Naive B cell (primary cell): ENCODE measurements around the gene TF. TPM values are rescaled to one million over a fixed set of nuclear protein-coding genes. Genes with fewer than 3 reads are reported as not detected.
A peak's percentile ranks its signal among the peaks of the same experiment; 100 is the strongest.

ENCODE experiments used
- ATAC-seq, 2 donors: fragments of 150-1000 bp; cut with Tn5 transposase; 2 replicates each; pipeline ENCODE4 v1.10.0; 2021; ENCODE audit warnings: low read depth in 2 of 2, mild to moderate bottlenecking in 2 of 2, moderate library complexity in 2 of 2
- DNase-seq: peaks from one replicate; pipeline ENCODE4 v3.0.0; 2022
- H3K27ac Mint-ChIP-seq, 6 donors: one replicate each; pipeline ENCODE4 v1.8.0; 2020 to 2022; ENCODE audit warnings: mild to moderate bottlenecking in 6 of 6, mixed read lengths in 6 of 6, moderate library complexity in 5 of 6, inconsistent platforms in 2 of 6
- H3K27me3 Mint-ChIP-seq, 3 donors: one replicate each; pipeline ENCODE4 v1.8.0; 2021 to 2022; ENCODE audit warnings: mixed read lengths in 3 of 3, mild to moderate bottlenecking in 1 of 3
- H3K36me3 Mint-ChIP-seq, 2 donors: one replicate each; pipeline ENCODE4 v1.8.0; 2020 to 2022; ENCODE audit warnings: mixed read lengths in 2 of 2, inconsistent platforms in 1 of 2, mild to moderate bottlenecking in 1 of 2
- H3K4me1 Mint-ChIP-seq, 3 donors: one replicate each; pipeline ENCODE4 v1.8.0; 2020 to 2022; ENCODE audit warnings: mixed read lengths in 3 of 3, inconsistent platforms in 1 of 3, mild to moderate bottlenecking in 1 of 3, moderate library complexity in 1 of 3
- H3K4me3 Mint-ChIP-seq, 8 donors: one replicate each; pipeline ENCODE4 v1.8.0; 2020 to 2022; ENCODE audit warnings: mild to moderate bottlenecking in 8 of 8, mixed read lengths in 8 of 8, moderate library complexity in 8 of 8, inconsistent platforms in 2 of 8
- H3K9me3 Mint-ChIP-seq, 7 donors: one replicate each; pipeline ENCODE4 v1.8.0; 2020 to 2022; ENCODE audit warnings: mixed read lengths in 7 of 7, mild to moderate bottlenecking in 5 of 7, inconsistent platforms in 2 of 7, moderate library complexity in 1 of 7
- polyA plus RNA-seq, 6 donors: library from polyadenylated mRNA; unstranded; fragments of 300-500 nt; fragmentation: Illumina TruSeq; gene quantifications; one replicate each; pipeline ENCODE4 v1.2.3, GENCODE V29; 2021; ENCODE audit warnings: low read depth in 6 of 6

TF gene
- under 1 TPM in 2 of 6 donors, not detected in 4; 0.24 to 0.29 TPM for polyA plus RNA-seq

DNA sequence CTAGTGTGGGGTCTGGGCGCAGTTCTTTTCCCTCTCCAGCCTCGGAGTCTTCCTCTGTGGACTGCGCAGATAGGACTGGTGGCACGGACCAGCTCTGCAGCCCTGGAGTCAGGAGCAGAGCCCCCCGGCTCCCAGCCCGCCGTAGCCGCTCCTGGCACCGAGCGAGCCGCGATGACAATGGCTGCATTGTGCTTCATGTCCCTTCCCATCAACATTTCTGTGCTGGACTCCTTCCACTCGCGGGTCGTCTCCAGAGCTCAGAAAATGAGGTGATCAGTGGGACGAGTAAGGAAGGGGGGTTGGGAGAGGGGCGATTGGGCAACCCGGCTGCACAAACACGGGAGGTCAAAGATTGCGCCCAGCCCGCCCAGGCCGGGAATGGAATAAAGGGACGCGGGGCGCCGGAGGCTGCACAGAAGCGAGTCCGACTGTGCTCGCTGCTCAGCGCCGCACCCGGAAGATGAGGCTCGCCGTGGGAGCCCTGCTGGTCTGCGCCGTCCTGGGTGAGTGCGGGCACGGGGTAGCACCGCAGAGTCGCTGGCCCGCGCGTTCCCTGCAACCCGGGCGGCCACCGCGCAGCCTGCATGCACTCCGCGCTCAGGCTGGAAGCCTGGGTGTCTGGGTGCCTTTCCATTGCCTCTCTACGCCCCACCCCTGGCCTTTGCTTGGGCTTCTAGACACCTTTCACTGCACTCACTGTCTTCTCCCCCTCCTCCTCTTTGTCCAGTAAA lies at the start of gene TF:
Gene TF, plus strand, starts transcription at position 413 of the 731 bp plus-strand sequence. Its CDS starts 48 bp downstream, at position 461.
- Mint-ChIP-seq H3K27me3 (peaks cover 46 to 70% (median 61%) of the 10 kb centered on the region in 3 donors), H3K36me3 (no peaks in the 10 kb centered on the region), H3K9me3 (peaks cover 0 to 2% (median 0%) of the 10 kb centered on the region in 7 donors), H3K4me1 (peaks cover 0 to 4% (median 0%) of the 10 kb centered on the region in 3 donors), H3K4me3 (peak within 1 kb of the TSS in 1 of 8 donors; percentile 78), H3K27ac (peak within 1 kb of the TSS in 1 of 6 donors; percentile 70)
- ATAC-seq (no peak), DNase-seq (no peak)

DNA sequence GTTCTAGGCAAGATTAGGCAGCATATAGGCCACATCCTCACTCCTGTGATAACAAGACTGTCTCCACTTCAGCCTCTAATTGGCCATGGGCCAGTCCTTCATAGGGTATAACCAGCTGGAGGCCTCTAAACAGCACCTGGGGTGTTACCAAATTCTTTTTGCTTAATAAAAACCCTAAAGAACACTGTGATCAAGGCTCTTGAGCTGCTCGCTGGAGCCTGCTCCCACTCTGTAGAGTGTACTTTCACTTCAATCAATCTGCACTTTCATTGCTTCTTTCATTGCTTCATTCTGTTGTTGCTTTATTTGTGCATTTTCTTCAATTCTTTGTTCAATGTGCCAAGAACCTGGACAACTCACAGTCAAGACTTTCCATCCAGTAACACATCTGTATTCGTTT lies 48.2 kb upstream of the TF start:
- no peak overlapping the region for H3K4me3 Mint-ChIP-seq
- peaks cover 5 to 19% (median 11%) of the 10 kb centered on the region in 3 donors for H3K27me3 Mint-ChIP-seq
- H3K9me3 Mint-ChIP-seq, result peaks cover 0 to 18% (median 8%) of the 10 kb centered on the region in 7 donors
- H3K27ac Mint-ChIP-seq, result no peak overlapping the region
- H3K4me1 Mint-ChIP-seq, result no peaks in the 10 kb centered on the region
- peaks cover 0 to 8% of the 10 kb centered on the region in 2 donors for H3K36me3 Mint-ChIP-seq
- DNase-seq (no peak), ATAC-seq (no peak)

DNA sequence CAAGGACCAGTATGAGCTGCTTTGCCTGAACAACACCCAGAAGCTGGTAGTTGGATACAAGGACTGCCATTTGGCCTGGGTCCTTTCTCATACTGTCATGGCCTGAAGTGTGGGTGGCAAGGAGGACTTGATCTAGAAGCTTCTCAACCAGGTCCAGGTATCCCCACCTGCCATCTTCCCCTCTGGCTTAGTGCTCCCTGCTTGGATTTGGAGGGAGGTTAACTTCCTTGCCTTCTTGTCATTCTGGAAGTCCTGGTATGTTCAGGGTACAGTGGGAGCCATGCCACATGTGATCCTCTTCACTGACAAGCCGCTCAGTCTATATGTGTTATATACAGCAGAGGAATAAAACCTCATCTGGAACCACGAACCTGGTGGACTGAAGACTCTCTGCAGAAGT lies 46.7 kb upstream of the TF start:
- DNase-seq, result no peak
- ATAC-seq, result no peak
- Mint-ChIP-seq H3K36me3 (peaks cover 0 to 8% of the 10 kb centered on the region in 2 donors), H3K27ac (peak overlapping the region in 1 of 6 donors; percentile 61), H3K4me1 (no peaks in the 10 kb centered on the region), H3K9me3 (peaks cover 0 to 18% (median 8%) of the 10 kb centered on the region in 7 donors), H3K27me3 (peaks cover 15 to 27% (median 20%) of the 10 kb centered on the region in 3 donors), H3K4me3 (no peak overlapping the region)

- ATAC-seq, result no peak
- H3K4me3 Mint-ChIP-seq, result no peak overlapping the region
Measured at GRCh38 chr3:133699903-133700302, 46.3 kb upstream of the TF start.

DNA sequence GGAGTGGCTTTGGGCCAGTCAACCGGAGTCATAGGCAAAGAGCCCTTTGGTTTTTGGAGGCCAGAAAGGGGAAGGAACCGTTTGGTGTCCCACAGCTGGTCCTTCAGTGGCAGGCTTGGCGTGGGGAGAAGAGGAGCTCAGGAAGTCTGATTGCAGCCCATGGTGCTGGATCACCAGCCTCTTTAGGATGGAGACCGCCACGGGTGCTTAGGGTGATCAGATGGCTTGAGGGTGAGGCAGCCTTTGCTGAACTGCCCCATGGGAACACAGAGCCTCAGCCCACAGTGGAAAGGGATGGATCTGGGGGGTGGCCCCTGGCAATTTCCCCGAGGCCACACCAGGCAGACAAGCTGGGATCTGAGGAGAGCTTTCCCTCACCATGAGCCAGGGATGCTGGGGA lies 45.8 kb upstream of the TF start:
- no peak for ATAC-seq
- no peak overlapping the region for H3K4me3 Mint-ChIP-seq
- H3K9me3 Mint-ChIP-seq, result peaks cover 0 to 18% (median 8%) of the 10 kb centered on the region in 7 donors
- no peaks in the 10 kb centered on the region for H3K4me1 Mint-ChIP-seq
- peak overlapping the region in 1 of 6 donors; percentile 47 for H3K27ac Mint-ChIP-seq
- peaks cover 17 to 35% (median 25%) of the 10 kb centered on the region in 3 donors for H3K27me3 Mint-ChIP-seq
- DNase-seq, result no peak
- peaks cover 0 to 8% of the 10 kb centered on the region in 2 donors for H3K36me3 Mint-ChIP-seq

More at GRCh38 chr3:133699903-133700302, 46.3 kb upstream of the TF start:
- DNase-seq, result no peak
- peaks cover 17 to 30% (median 22%) of the 10 kb centered on the region in 3 donors for H3K27me3 Mint-ChIP-seq
- peaks cover 0 to 8% of the 10 kb centered on the region in 2 donors for H3K36me3 Mint-ChIP-seq
- no peak overlapping the region for H3K27ac Mint-ChIP-seq
- H3K9me3 Mint-ChIP-seq, result peaks cover 0 to 18% (median 8%) of the 10 kb centered on the region in 7 donors
- no peaks in the 10 kb centered on the region for H3K4me1 Mint-ChIP-seq

DNA sequence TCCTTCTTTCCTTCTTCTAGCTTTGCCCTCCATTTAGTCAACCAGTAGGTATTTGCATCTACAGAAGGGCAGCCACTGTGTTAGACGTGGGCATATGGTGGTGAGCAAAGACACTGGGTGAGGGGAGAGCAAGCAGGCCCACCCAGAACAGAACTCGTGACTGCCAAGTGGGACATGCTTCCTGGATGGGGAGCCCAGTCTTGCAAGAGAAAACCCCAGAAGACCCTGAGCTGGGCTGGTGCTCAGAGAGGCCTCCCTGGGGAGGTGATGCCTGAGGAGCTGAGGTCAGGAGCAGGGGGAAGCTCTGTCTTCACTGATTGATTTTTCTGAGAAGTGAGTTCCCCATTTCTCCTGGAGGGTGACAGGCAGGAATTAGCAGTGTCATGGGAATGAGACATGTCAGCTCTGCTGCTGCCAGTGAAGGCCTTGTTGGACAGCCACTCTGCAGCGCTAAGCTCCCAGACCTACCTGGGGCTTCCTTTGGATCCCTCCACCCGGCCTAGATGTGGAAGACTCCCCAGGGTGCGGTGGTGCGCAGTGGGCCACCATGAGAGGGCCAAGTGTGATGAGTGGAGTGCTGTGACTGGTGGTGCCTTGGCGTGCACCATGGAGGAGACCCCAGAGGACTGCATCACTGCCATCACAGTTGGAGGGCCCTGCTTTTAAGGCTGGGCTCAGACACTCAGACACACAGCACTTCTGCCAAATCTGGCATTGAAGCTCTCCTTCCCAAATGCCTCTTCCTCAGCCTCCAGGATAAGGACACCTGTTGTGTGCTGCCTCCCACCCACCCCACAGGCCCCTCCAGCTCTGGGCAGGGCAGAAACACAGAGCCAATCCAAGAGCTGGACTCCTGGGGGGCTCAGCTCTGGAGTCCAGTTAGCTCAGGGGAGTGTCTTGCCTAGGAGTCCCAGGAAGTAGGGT lies 44.5 kb upstream of the TF start:
- ATAC-seq, result no peak
- H3K27ac Mint-ChIP-seq, result no peak overlapping the region
- peaks cover 25 to 46% (median 33%) of the 10 kb centered on the region in 3 donors for H3K27me3 Mint-ChIP-seq
- peaks cover 0 to 18% (median 8%) of the 10 kb centered on the region in 7 donors for H3K9me3 Mint-ChIP-seq
- DNase-seq, result no peak
- H3K4me3 Mint-ChIP-seq, result no peak overlapping the region
- H3K4me1 Mint-ChIP-seq, result no peaks in the 10 kb centered on the region
- H3K36me3 Mint-ChIP-seq, result peaks cover 0 to 8% of the 10 kb centered on the region in 2 donors

DNA sequence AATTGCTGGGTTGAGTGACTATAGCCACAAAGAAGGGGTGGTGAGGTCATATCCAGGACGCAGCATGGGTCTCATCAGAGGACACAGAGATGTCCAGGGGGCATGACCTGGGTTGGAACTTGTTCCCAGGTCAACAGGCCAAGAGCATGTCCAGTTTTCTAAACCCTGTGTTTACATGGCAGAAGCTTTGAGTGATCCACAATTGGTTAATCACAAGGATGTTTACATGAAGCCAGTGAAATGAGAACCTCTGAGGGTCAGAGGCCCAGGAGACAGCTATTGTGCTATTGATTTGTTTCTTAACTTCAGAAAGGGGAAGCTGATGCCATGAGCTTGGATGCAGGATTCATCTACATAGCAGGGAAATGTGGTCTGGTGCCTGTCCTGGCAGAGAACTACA lies 42.3 kb upstream of the TF start:
- DNase-seq (no peak), ATAC-seq (no peak)
- Mint-ChIP-seq H3K9me3 (peaks cover 0 to 4% (median 0%) of the 10 kb centered on the region in 7 donors), H3K36me3 (no peaks in the 10 kb centered on the region), H3K27ac (no peak overlapping the region), H3K4me3 (no peak overlapping the region), H3K27me3 (peaks cover 30 to 56% (median 44%) of the 10 kb centered on the region in 3 donors), H3K4me1 (no peaks in the 10 kb centered on the region)

GRCh38 chr3:133706033-133706432 lies 40.2 kb upstream of the TF start:
- H3K36me3 Mint-ChIP-seq, result no peaks in the 10 kb centered on the region
- H3K27me3 Mint-ChIP-seq, result peaks cover 41 to 54% (median 47%) of the 10 kb centered on the region in 3 donors
- no peak for DNase-seq
- no peak for ATAC-seq
- no peak overlapping the region for H3K4me3 Mint-ChIP-seq
- no peaks in the 10 kb centered on the region for H3K9me3 Mint-ChIP-seq
- no peak overlapping the region for H3K27ac Mint-ChIP-seq
- no peaks in the 10 kb centered on the region for H3K4me1 Mint-ChIP-seq

DNA sequence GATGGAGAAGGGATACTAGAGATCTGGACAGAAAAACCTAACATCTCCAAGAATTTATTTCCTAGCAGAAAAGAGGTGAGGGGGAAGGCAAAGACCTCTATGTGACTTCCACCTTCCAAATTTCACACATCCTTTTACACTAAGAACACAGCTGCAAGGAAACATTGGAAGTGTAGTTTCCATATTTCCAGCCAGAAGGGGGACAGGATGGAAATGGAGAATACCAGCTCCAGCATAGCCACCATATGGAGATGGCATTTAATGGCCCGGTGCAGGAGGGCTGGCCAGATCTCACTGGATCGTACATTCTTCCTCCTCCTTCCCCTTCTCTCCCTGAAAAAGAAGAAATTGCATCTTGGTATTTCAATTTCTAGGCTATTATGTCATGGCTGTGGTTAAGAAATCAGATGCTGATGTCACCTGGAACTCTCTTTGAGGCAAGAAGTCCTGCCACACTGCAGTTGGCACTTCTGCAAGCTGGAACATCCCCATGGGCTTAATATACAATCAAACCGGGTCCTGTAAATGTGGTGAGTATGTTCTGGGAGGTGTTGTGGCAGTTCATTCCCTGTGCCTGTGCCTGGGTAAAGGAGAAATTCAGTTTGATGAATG lies 36.9 kb upstream of the TF start:
- DNase-seq (no peak), ATAC-seq (no peak)
- H3K27ac Mint-ChIP-seq, result no peak overlapping the region
- H3K27me3 Mint-ChIP-seq, result peaks cover 35 to 51% (median 43%) of the 10 kb centered on the region in 3 donors
- H3K9me3 Mint-ChIP-seq, result no peaks in the 10 kb centered on the region
- no peaks in the 10 kb centered on the region for H3K4me1 Mint-ChIP-seq
- no peaks in the 10 kb centered on the region for H3K36me3 Mint-ChIP-seq
- H3K4me3 Mint-ChIP-seq, result no peak overlapping the region

- no peaks in the 10 kb centered on the region for H3K4me1 Mint-ChIP-seq
- H3K27ac Mint-ChIP-seq, result peak overlapping the region in 1 of 6 donors; percentile 28
- DNase-seq, result no peak
- no peaks in the 10 kb centered on the region for H3K36me3 Mint-ChIP-seq
- H3K4me3 Mint-ChIP-seq, result no peak overlapping the region
- H3K9me3 Mint-ChIP-seq, result no peaks in the 10 kb centered on the region
- no peak for ATAC-seq
- peaks cover 26 to 36% (median 30%) of the 10 kb centered on the region in 3 donors for H3K27me3 Mint-ChIP-seq
Measured at GRCh38 chr3:133711013-133711412, 35.2 kb upstream of the TF start.

DNA sequence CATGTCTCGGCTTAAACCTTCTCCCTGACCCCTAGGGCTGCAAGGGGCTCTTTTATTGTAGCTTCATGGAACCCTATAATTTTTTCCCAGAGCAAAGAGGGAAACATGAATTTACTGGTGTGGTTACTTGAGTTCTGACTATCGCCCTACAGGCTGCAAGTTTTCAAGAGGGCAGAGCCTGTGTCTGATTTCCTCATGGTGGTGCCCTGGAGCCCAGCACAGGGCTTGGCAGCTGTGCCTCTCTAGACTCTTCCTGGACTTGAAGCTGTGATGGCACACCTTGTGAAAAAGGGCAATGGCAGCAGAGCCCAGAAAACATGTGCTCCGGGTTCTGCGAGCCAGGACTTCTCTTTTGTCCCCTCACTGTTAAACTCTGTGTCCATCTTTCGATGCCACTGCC lies 34.2 kb upstream of the TF start:
- H3K36me3 Mint-ChIP-seq, result no peaks in the 10 kb centered on the region
- no peaks in the 10 kb centered on the region for H3K9me3 Mint-ChIP-seq
- no peak for DNase-seq
- ATAC-seq, result no peak
- H3K27me3 Mint-ChIP-seq, result peaks cover 18 to 31% (median 20%) of the 10 kb centered on the region in 3 donors
- no peaks in the 10 kb centered on the region for H3K4me1 Mint-ChIP-seq
- no peak overlapping the region for H3K4me3 Mint-ChIP-seq
- no peak overlapping the region for H3K27ac Mint-ChIP-seq

DNA sequence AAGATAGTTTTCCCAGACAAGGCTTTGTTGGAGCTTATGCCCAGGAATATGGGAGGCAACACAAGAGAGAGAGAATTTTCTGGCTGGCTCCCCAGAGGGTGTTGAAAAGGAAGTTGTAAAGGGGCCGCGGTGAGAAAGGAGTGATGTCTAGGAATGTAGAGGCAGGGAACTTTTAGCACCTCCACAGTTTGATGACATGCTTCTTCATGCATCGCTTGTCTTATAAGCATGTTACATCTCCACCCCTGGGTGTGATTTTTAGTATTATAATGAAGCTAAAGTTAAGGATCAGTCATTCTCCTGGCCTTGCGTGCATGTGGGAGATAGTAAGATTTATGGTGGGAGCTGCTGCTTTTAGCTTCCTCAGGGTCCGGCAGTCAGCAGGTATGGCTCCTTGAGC lies 32.8 kb upstream of the TF start:
- Mint-ChIP-seq H3K9me3 (no peaks in the 10 kb centered on the region), H3K4me3 (no peak overlapping the region)
- DNase-seq, result no peak

GRCh38 chr3:133717424-133717823 lies 28.8 kb upstream of the TF start:
- no peak for DNase-seq
- Mint-ChIP-seq H3K4me1 (no peaks in the 10 kb centered on the region), H3K36me3 (peaks cover 1 to 8% of the 10 kb centered on the region in 2 donors), H3K27ac (no peak overlapping the region), H3K4me3 (no peak overlapping the region), H3K9me3 (peaks cover 4 to 20% (median 11%) of the 10 kb centered on the region in 7 donors), H3K27me3 (peaks cover 5 to 10% (median 7%) of the 10 kb centered on the region in 3 donors)
- no peak for ATAC-seq

More for the DNA sequence above, 32.8 kb upstream of the TF start:
- H3K27ac Mint-ChIP-seq, result no peak overlapping the region
- ATAC-seq, result no peak
- H3K27me3 Mint-ChIP-seq, result peaks cover 12 to 24% (median 15%) of the 10 kb centered on the region in 3 donors
- no peaks in the 10 kb centered on the region for H3K36me3 Mint-ChIP-seq
- H3K4me1 Mint-ChIP-seq, result no peaks in the 10 kb centered on the region
